Astrocyte of the spinal cord (primary cell): Measurements from ENCODE around the gene PIK3R5.

ENCODE experiments used
- DNase-seq: peaks from one replicate; pipeline ENCODE4 v3.0.0; 2011; ENCODE audit warnings: low read depth, low spot score
- H3K4me3 ChIP-seq: 2 replicates; pipeline ENCODE4 v1.5.1; 2011; ENCODE audit warnings: low read depth, mild to moderate bottlenecking, low read length, moderate library complexity
- CTCF ChIP-seq: IDR thresholded peaks from 2 replicates; pipeline ENCODE4 v1.5.1; 2012; ENCODE audit warnings: low read depth, mild to moderate bottlenecking, low read length, inconsistent platforms
- in situ Hi-C: cut with HindIII; loops from 2 replicates; pipeline ENCODE4 v1.10.0; 2017; ENCODE audit warnings: low sequenced_read_pairs

PIK3R5 gene

GRCh38 chr17:8923762-8924161 lies 41.7 kb downstream of the PIK3R5 start:
- no peak for TF ChIP-seq CTCF
- no peak overlapping the region for H3K4me3 ChIP-seq
- DNase-seq: no peak
- in situ Hi-C loops: no loop called here

- DNase-seq: no peak
- no peak overlapping the region for H3K4me3 ChIP-seq
- no peak for TF ChIP-seq CTCF
- in situ Hi-C loops: no loop called here
Observed at GRCh38 chr17:8922928-8923327, 42.6 kb downstream of the PIK3R5 start.

- no peak overlapping the region for H3K4me3 ChIP-seq
- peak; percentile 97 for DNase-seq
- in situ Hi-C loops: no loop called here
- TF ChIP-seq CTCF: no peak
Observed at GRCh38 chr17:8922451-8922850, 43.1 kb downstream of the PIK3R5 start.

- in situ Hi-C loops: no loop called here
- H3K4me3 ChIP-seq: no peak overlapping the region
- DNase-seq: no peak
- no peak for TF ChIP-seq CTCF
Observed at GRCh38 chr17:8921147-8921546, 44.4 kb downstream of the PIK3R5 start.

- in situ Hi-C loops: no loop called here
- no peak for TF ChIP-seq CTCF
- peak; percentile 10 for DNase-seq
- no peak overlapping the region for H3K4me3 ChIP-seq
Observed at GRCh38 chr17:8918807-8919465, 46.6 kb downstream of the PIK3R5 start.

GRCh38 chr17:8916466-8916865 lies 49.0 kb downstream of the PIK3R5 start:
- no peak overlapping the region for H3K4me3 ChIP-seq
- TF ChIP-seq CTCF: no peak
- DNase-seq: no peak
- in situ Hi-C loops: no loop called here
